ENCODE results near the gene LHFPL2.

The LHFPL2 gene

DNA sequence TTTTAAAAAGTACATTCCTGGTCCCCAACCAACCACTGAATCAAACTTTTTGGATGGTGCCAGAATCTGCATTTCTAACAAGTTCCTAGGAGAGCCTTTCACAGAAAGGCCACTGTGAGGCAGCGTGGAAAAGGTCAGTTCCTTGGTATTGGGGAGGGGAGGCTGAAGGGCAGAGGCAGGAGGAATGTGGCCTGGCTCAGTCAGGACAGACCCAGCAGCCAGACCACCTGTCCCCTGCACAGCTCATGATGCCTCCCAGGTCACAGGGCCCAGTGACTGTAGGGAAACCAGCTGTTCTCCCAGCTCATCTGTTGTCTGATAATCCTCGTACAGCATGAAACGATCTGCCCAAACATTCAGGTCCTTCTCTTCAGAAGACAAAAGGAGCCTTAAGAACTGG lies 132.9 kb downstream of the LHFPL2 start:
- FAIRE-seq, result no peak

DNA sequence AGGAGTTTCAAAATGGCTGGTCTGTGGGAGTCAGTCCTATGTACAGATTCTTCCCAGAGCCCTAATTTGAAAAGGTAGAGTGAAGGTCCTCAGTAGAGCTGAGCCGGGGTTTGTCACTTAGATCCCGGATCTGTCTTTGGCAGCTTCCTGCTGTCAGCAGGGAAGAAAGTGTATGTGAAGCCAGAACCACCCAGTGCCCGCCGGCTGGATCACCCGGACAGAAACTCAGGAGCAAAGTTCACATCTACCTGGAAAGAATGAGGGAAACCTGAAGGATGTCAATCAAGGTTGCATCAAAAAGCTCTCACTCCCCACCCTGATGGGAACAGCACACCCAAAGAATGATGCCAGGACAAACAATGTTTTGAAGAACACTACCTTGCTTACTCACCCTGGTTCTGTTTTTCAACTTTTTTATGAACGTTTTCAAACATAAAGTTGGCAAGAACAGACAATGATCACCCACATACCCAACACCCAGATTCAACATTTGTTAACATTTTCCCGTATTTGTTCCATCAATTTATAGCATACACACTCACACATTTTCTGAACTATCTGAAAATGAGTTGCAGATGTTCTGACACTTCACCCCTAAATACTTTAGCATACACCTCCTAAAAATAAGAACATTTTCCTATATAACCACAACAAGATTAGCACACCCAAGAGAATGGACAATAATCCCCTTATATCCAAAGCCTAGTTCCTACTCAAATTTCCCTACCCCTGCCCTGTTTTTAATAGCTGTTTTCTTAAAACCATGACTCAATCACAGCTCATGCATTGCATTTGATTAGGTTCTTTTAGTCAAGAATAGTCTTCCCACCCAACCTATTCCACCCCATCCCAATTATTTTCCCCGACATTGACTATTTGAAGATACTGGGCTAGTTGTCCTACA lies 133.9 kb downstream of the LHFPL2 start:
- FAIRE-seq, result no peak

- no peak for FAIRE-seq
These were observed 135.1 kb downstream of the LHFPL2 start for GRCh38 chr5:78513441-78513840.

GRCh38 chr5:78512435-78512834 lies 136.1 kb downstream of the LHFPL2 start:
- FAIRE-seq, result no peak

DNA sequence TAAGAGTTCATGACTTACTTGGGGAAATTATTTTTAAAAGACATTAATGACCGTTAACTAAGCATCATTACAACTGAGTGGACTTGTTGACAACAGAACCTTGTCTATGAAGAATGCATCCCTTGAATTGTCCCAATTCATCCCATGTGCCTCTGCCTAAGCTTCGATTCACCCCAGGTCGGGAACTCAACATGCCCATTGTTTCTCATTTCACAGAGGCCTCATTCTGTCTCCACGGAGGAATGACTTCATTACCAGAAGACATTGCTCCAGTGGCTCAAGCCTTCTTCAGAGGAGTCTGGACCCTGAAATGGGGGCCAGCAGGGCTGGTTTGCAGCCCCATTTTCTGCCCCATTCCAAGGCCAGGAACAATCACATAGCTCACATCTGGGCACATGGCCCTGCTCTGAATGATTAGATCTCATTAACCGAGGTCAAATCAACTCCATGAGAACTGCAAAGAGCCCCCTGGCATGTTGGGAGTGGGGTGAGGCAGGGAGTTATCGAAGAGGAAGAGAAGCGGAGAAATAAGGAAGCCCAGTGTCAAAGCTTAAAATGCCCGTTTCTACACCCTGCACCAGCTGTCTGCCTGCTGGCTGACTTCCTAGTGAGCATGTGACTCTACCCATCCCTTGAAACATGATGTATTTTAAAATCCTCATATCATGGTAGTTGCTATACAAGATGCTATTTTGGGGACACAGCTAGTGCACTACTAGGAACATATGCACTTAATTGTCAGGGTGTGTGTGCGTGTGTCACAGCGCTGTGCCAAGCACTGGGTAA lies 137.3 kb downstream of the LHFPL2 start:
- FAIRE-seq, result no peak

- no peak for FAIRE-seq
These were observed 138.4 kb downstream of the LHFPL2 start for GRCh38 chr5:78509884-78510769.

GRCh38 chr5:78509145-78509865 lies 139.3 kb downstream of the LHFPL2 start:
- FAIRE-seq, result no peak

DNA sequence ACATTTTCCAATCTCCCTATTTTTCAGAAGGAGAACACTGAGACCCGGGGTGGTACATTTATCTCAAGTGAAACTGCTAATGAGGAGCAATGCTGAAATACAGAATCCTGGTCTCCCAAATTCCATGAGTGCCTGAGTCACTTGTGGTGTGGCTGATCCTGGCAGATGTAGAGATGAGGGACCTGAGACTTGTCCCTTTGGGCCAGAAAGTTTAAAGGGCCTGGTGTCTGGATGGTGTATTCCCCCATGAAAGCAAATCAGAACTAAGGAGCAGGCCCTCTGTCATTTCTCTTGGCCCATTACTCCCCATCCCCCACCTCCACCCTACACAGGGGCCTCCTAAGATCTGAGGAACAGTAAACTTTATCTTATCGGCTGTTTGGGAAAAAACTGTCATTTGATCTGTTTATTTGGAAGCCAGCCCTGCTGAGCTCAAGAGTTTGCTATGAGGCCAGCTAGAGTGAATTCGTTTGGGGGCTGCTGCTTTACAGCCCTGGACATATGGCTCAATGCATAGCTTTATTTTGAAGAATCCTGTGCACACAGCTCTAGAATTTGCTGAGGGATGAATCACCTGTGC lies 140.3 kb downstream of the LHFPL2 start:
- FAIRE-seq, result no peak

DNA sequence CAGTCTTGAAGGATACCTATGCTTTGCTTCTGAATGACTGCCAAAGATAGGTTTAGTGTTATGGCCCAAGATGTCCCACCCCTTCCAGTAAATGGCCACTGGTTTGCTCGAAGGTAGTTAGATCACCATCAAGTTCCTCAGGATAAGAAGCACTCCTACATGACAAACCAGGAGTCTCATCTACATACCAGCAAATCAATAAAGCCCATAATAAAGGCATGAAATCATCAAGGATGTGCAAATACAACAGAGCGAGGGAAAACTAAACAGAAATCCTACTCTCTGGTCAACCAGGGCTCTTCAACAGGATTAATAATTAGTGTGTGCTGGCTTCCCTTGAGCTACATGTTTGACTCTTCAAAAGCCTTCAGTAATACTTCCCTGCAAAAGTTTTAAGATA lies 141.0 kb downstream of the LHFPL2 start:
- no peak for FAIRE-seq

DNA sequence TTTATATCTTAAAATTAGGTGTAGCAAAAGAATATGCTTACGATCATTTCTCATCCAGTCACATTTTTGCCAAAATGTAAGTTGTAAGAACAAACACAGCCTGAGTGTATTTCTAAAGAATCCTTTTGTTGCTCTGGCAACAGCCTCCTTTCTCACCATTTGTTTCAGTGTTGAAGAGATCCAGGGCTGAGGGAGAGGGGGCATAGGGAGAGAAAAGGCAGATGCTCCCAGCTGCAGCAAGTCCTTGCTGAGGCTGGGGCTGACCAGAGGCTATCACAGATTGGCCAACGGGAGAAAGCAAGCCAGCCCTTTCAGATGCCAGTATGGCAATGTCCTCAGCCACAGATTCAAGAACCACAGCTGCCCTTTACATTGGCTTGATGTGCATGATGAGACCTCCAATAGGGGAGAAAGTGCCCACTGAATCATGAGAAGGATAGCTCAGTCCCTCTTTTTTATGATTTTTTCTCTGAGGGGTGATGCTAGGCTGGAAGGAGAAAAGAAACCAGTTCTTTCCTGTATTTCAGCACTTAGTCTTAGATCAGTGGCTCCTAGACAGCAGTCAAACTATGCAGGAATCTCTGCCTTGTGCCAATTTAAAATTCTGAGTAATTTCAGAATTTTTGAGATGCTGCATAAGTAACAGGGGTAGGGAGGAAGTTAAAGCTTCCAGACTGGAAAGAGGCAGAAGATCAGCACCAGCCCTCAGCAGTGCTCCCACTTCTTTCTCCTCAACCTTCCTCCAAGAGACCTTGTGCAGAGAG lies 142.1 kb downstream of the LHFPL2 start:
- FAIRE-seq, result no peak

- no peak for FAIRE-seq
These were observed 142.7 kb downstream of the LHFPL2 start for GRCh38 chr5:78505860-78506259.

DNA sequence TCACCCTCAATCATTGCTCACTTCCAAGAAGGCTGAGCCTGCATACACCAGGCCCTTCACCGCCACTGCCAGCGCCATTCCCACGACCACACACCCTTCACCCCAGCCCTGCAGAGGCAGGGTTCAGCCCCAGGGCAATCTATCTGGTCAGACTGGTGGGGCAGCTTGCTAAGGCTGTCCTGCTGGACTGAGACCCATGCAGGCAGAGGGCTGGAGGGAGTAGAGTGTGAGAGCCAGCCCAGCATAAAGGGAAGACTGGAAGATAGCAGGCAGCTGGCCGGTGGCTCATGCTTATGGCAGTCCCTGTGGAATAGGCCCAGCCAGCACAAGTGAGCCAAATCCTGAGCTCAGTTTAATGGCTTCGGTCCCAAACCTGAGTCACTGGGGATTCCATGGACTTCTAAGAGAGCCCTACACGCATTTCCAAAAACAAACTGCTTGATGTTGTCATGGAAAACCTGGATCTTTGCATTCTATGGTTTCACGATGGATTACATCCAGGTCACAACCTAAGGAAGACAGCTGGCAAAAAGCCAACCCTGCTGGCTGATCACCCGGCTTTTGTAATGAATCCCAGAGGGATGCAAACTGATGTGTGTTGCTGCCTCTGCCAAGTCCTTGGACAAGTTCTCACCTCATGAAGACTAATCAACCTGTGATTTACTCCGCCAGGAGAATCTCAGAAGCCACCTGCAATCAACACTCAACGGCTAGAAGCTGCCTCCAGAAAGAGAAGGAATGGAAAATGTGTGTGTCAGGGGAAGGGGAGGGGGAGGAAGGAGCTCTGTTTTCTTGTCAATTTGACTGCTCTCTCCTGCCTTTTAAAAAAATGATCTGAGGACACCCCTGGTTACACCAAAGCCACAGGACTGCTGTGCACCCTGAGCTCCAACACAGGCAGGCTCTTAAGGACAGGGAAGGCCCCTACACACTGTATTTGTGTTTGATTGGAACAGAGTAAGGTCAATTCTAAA lies 143.6 kb downstream of the LHFPL2 start:
- FAIRE-seq, result no peak

DNA sequence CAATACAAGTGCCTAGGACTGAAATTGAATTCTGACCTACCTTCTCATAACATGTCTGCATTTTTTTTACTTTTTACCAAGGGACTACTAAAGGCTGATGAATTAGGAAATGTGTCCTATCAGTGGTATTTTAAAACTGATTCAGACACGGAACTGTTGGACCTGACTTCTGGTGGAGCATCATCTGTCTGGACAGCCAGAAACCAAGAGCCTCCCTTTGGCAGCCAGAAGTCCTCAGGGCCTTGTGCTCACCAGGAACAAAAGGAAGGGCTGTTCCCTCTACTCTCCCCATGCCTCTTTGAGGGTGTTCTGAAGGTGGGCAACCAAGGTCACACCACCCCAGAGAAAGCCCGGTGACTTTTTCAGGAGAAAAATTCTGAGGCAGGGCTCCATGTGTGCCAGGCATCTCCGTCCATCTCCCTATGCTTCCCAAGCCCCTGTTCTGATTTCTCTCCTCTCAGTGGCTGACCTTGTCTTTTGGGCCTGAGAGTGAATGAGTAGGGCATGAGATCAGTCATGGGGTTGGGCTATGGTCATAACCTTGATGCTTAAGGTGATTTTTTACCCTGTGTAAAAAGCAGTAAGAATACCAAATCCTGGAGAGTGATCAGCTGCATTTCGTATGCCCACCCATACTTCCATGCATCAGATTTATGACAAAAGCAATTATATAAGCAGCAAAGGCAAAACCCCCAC lies 144.5 kb downstream of the LHFPL2 start:
- FAIRE-seq, result no peak

DNA sequence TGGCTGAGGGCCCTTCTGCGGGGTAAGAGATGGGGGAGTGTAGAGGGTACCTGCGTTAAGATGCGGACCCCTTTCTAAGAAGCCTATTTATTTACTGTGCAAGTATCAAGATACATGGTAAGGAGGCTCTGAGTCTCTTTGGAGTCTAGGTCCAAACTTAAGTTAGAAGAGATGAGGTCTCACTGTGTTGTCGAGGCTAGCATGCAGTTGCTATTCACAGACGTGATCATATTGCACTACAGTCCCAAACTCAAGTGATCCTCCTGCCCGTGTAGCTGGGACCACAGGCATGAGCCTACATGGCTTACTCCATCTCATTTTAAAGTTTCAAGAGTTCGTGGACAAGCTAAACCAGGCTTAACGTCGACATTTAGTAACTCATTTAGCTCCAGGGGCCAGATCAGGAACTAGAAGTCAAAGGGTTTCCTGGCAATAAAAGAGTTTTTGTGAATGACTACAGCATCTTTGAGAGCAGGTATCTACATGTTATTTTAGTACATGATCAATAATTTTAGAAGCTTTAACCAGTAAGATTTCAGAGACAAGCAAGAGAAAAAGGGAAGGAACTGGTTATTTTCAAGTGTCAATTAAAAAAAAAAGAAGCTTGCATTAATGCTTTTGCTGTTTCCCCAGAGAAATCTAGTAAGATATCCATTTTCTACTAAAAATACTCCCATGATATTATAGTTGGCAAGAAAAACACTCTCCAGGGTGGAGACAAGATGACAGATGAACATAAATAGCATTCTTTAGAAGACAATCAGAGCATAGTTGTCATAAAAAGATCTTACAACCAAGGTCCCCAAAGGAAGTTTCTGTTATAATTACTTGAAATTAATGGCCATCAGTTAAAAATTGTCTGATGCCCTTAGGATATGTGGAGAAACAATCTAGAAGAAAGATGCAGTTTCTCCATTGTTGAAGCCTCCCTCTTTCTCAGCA lies 146.9 kb downstream of the LHFPL2 start:
- no peak for FAIRE-seq

DNA sequence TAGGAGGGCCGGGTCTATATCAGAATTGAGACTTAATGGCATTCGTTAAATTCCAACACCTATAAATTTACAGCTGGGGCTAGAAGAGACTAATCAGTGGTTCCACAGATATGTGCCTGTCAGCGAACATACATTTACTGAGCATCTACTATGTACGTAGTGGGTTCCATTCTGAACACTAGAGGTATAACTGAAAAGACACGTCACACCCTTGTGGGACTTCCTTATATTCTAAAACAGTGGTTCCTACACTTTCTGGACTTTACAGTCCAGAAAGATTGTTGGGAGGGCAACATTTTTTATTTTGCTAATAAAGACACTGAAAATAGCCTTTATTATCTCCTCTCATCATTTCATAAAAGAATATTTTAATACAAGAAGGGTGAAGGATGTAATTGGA lies 147.7 kb downstream of the LHFPL2 start:
- FAIRE-seq, result no peak

DNA sequence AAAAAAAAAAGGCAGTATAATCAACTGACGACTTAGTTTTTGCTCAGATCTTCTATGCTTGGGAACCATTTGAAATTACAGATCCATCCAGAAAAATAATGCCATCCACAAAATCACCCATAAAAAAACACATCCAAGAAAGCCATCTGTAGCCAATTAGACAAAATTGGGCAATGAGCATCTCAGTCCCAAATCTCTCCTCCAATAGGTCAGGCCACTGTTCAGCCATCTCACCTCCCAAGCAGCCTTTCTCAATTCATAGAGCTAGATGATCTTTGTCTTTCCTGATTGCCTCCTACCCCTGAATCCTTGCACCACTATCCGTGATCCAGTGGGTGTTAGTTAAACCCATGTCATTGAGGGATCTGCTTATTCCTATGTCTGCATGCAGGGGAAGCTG lies 148.5 kb downstream of the LHFPL2 start:
- FAIRE-seq, result no peak

GRCh38 chr5:78499485-78499884 lies 149.1 kb downstream of the LHFPL2 start:
- no peak for FAIRE-seq

Data from islet of Langerhans (tissue), 1 donor.